ENCODE measurements around the gene KLHL25.
"Not testable (repeated sequence)": the region's sequence is repeated elsewhere in the genome, so short reads cannot be mapped to it uniquely, and the experiment has no call there.

Gene KLHL25

GRCh38 chr15:85805420-85805819, 10.7 kb upstream of the KLHL25 start:
- no peaks in the 10 kb centered on the region for H3K27me3 ChIP-seq (ENCODE audit: insufficient read depth, low read length, poor library complexity)
- no peaks in the 10 kb centered on the region for H4K20me1 ChIP-seq (ENCODE audit: insufficient read depth, low read length)
- no peaks in the 10 kb centered on the region for H3K4me1 ChIP-seq (ENCODE audit: insufficient read depth, low read length)
- H3K36me3 ChIP-seq (ENCODE audit: insufficient read depth, low read length): no peaks in the 10 kb centered on the region
- no peak overlapping the region for H3K4me2 ChIP-seq (ENCODE audit: insufficient read depth, low read length)
- ATAC-seq (ENCODE audit: insufficient read depth, low read depth) (no peak), DNase-seq (no peak)
- TF ChIP-seq CTCF (IDR thresholded peaks at IDR 0.05; ENCODE audit: borderline replicate concordance, extremely low read depth, low read length, poor library complexity, severe bottlenecking): no peak
- TF ChIP-seq EZH2 (IDR thresholded peaks at IDR 0.05; ENCODE audit: borderline replicate concordance, low read depth, low read length, severe bottlenecking): no peak
- no peak overlapping the region for H2AFZ ChIP-seq (ENCODE audit: low read depth, low read length)
- H3K9ac ChIP-seq (ENCODE audit: low read depth, low read length): no peak overlapping the region
- H3K79me2 ChIP-seq (ENCODE audit: insufficient read depth, low read length): no peaks in the 10 kb centered on the region
- no peak overlapping the region for H3K4me3 ChIP-seq (ENCODE audit: low read depth in 1 of 2, low read length in 2 of 2)
- H3K27ac ChIP-seq (ENCODE audit: low read length): no peak overlapping the region
- H3K9me3 ChIP-seq (ENCODE audit: insufficient read depth, low read length, severe bottlenecking): no peaks in the 10 kb centered on the region

- H3K27ac ChIP-seq (ENCODE audit: low read length): no peak overlapping the region
- no peak overlapping the region for H2AFZ ChIP-seq (ENCODE audit: low read depth, low read length)
Observed at GRCh38 chr15:85804481-85805170, 9.9 kb upstream of the KLHL25 start.

GRCh38 chr15:85802617-85803016, 7.9 kb upstream of the KLHL25 start:
- H3K27me3 ChIP-seq (ENCODE audit: insufficient read depth, low read length, poor library complexity); ATAC-seq (ENCODE audit: insufficient read depth, low read depth): not testable (repeated sequence)

More at GRCh38 chr15:85804481-85805170, 9.9 kb upstream of the KLHL25 start:
- H3K9me3 ChIP-seq (ENCODE audit: insufficient read depth, low read length, severe bottlenecking): no peaks in the 10 kb centered on the region
- no peaks in the 10 kb centered on the region for H3K27me3 ChIP-seq (ENCODE audit: insufficient read depth, low read length, poor library complexity)
- no peaks in the 10 kb centered on the region for H3K36me3 ChIP-seq (ENCODE audit: insufficient read depth, low read length)
- no peak overlapping the region for H3K4me2 ChIP-seq (ENCODE audit: insufficient read depth, low read length)
- DNase-seq (no peak), ATAC-seq (ENCODE audit: insufficient read depth, low read depth) (no peak)
- no peak for TF ChIP-seq EZH2 (IDR thresholded peaks at IDR 0.05; ENCODE audit: borderline replicate concordance, low read depth, low read length, severe bottlenecking)
- TF ChIP-seq CTCF (IDR thresholded peaks at IDR 0.05; ENCODE audit: borderline replicate concordance, extremely low read depth, low read length, poor library complexity, severe bottlenecking): no peak
- H3K4me3 ChIP-seq (ENCODE audit: low read depth in 1 of 2, low read length in 2 of 2): no peak overlapping the region
- no peaks in the 10 kb centered on the region for H3K4me1 ChIP-seq (ENCODE audit: insufficient read depth, low read length)
- no peaks in the 10 kb centered on the region for H3K79me2 ChIP-seq (ENCODE audit: insufficient read depth, low read length)
- H4K20me1 ChIP-seq (ENCODE audit: insufficient read depth, low read length): no peaks in the 10 kb centered on the region
- H3K9ac ChIP-seq (ENCODE audit: low read depth, low read length): no peak overlapping the region

GRCh38 chr15:85800478-85801123, 5.9 kb upstream of the KLHL25 start:
- Histone ChIP-seq H4K20me1 (ENCODE audit: insufficient read depth, low read length) (no peaks in the 10 kb centered on the region), H3K27me3 (ENCODE audit: insufficient read depth, low read length, poor library complexity) (no peaks in the 10 kb centered on the region), H2AFZ (ENCODE audit: low read depth, low read length) (no peak overlapping the region), H3K27ac (ENCODE audit: low read length) (no peak overlapping the region), H3K36me3 (ENCODE audit: insufficient read depth, low read length) (no peaks in the 10 kb centered on the region), H3K4me3 (ENCODE audit: low read depth in 1 of 2, low read length in 2 of 2) (no peak overlapping the region), H3K4me1 (ENCODE audit: insufficient read depth, low read length) (peaks cover 2% of the 10 kb centered on the region; the same call in 1 of the 2 replicates), H3K4me2 (ENCODE audit: insufficient read depth, low read length) (no peak overlapping the region), H3K9ac (ENCODE audit: low read depth, low read length) (no peak overlapping the region), H3K79me2 (ENCODE audit: insufficient read depth, low read length) (no peaks in the 10 kb centered on the region), H3K9me3 (ENCODE audit: insufficient read depth, low read length, severe bottlenecking) (no peaks in the 10 kb centered on the region)
- DNase-seq: no peak
- TF ChIP-seq CTCF (IDR thresholded peaks at IDR 0.05; ENCODE audit: borderline replicate concordance, extremely low read depth, low read length, poor library complexity, severe bottlenecking): no peak
- no peak for TF ChIP-seq EZH2 (IDR thresholded peaks at IDR 0.05; ENCODE audit: borderline replicate concordance, low read depth, low read length, severe bottlenecking)
- ATAC-seq (ENCODE audit: insufficient read depth, low read depth): no peak

More at GRCh38 chr15:85802617-85803016, 7.9 kb upstream of the KLHL25 start:
- not testable (repeated sequence) for H3K9me3 ChIP-seq (ENCODE audit: insufficient read depth, low read length, severe bottlenecking); H3K27ac ChIP-seq (ENCODE audit: low read length); H4K20me1 ChIP-seq (ENCODE audit: insufficient read depth, low read length); H3K9ac ChIP-seq (ENCODE audit: low read depth, low read length); H3K4me3 ChIP-seq (ENCODE audit: low read depth in 1 of 2, low read length in 2 of 2); H3K4me2 ChIP-seq (ENCODE audit: insufficient read depth, low read length); H2AFZ ChIP-seq (ENCODE audit: low read depth, low read length); H3K79me2 ChIP-seq (ENCODE audit: insufficient read depth, low read length); DNase-seq; H3K4me1 ChIP-seq (ENCODE audit: insufficient read depth, low read length); H3K36me3 ChIP-seq (ENCODE audit: insufficient read depth, low read length)

GRCh38 chr15:85796371-85796770, 1.6 kb upstream of the KLHL25 start:
- not testable (repeated sequence) for H3K9ac ChIP-seq (ENCODE audit: low read depth, low read length); DNase-seq; H3K27me3 ChIP-seq (ENCODE audit: insufficient read depth, low read length, poor library complexity); ATAC-seq (ENCODE audit: insufficient read depth, low read depth); H3K4me2 ChIP-seq (ENCODE audit: insufficient read depth, low read length); H3K36me3 ChIP-seq (ENCODE audit: insufficient read depth, low read length); H3K9me3 ChIP-seq (ENCODE audit: insufficient read depth, low read length, severe bottlenecking); H3K27ac ChIP-seq (ENCODE audit: low read length); H3K4me3 ChIP-seq (ENCODE audit: low read depth in 1 of 2, low read length in 2 of 2); H2AFZ ChIP-seq (ENCODE audit: low read depth, low read length)
- peaks cover 27% of the 10 kb centered on the region for H3K79me2 ChIP-seq (ENCODE audit: insufficient read depth, low read length)
- peaks cover 23% of the 10 kb centered on the region for H4K20me1 ChIP-seq (ENCODE audit: insufficient read depth, low read length)
- H3K4me1 ChIP-seq (ENCODE audit: insufficient read depth, low read length): peaks cover 31% of the 10 kb centered on the region
